HepG2 (cell line): ENCODE measurements around the gene HOXA6. TPM values are rescaled to one million over a fixed set of nuclear protein-coding genes. Genes with fewer than 3 reads are reported as not detected.

Experiments
- ATAC-seq: fragments of 200-7000 bp; cut with Tn5 transposase; 3 replicates; pipeline ENCODE4 v1.9.1; 2020; ENCODE audit warnings: mild to moderate bottlenecking, moderate library complexity
- BruUV-seq: library from RNA; stranded (reverse); fragments of 400-500 nt; replicated peaks from 2 replicates; lab custom pipeline; 2021; lab: Mats Ljungman, UMichigan
- CTCF ChIA-PET: fragments of 300-600 bp; formaldehyde crosslinking; extraction: SDS; loops from one replicate; lab custom pipeline; 2021; ENCODE audit warnings: low total read pairs, inconsistent platforms, low intra/inter-chr PET ratio; lab: Yijun Ruan, JAX
- POLR2A ChIA-PET: fragments of 350-600 bp; sonication (Branson Sonifier 250); formaldehyde crosslinking; loops from one replicate; lab custom pipeline; 2020; ENCODE audit warnings: antibody characterized with exemption, inconsistent platforms; lab: Yijun Ruan, JAX
- DNase-seq: peaks from one replicate; pipeline ENCODE4 v3.0.0-alpha.2; 2015; ENCODE audit warnings: low spot score
- FAIRE-seq: peaks from 3 replicates; lab custom pipeline; 2011; peaks lifted over from hg19 to GRCh38; lab: Jason Lieb, UNC
- H2AFZ ChIP-seq: one replicate; pipeline ENCODE4 v1.6.1; 2011; ENCODE audit warnings: low read length, inconsistent platforms
- H3K27ac ChIP-seq: fragments of 300-600 bp; 3 replicates; pipeline ENCODE4 v1.8.0; 2011; ENCODE audit warnings: mixed run types, mild to moderate bottlenecking, mixed read lengths, low read length, inconsistent platforms; ENCODE audit not compliant: insufficient read depth; ENCODE audit errors: extremely low read length
- H3K27me3 ChIP-seq, 2 experiments: fragments of 200-600 bp in 1 of 2; 2 replicates in 1 of 2; 3 replicates in 1 of 2; pipeline versions ENCODE4 v1.6.0 to v1.8.0; 2011; ENCODE audit warnings: low read length in 2 of 2, mild to moderate bottlenecking in 2 of 2, moderate library complexity in 2 of 2, inconsistent platforms in 1 of 2; ENCODE audit not compliant: insufficient read depth in 2 of 2, control insufficient read depth in 1 of 2
- H3K36me3 ChIP-seq, 2 experiments: fragments of 200-600 bp in 1 of 2; replicated peaks in 1 of 2; 2 replicates in 1 of 2; 3 replicates in 1 of 2; pipeline versions ENCODE4 v1.5.1 to v1.8.0; 2011; ENCODE audit warnings: low read length in 2 of 2, inconsistent platforms in 1 of 2; ENCODE audit not compliant: insufficient read depth in 2 of 2, control insufficient read depth in 1 of 2
- H3K4me1 ChIP-seq: 2 replicates; pipeline ENCODE4 v1.5.1; 2012; ENCODE audit warnings: low read length, inconsistent platforms; ENCODE audit not compliant: insufficient read depth
- H3K4me2 ChIP-seq: 2 replicates; pipeline ENCODE4 v1.6.0; 2011; ENCODE audit warnings: low read depth, low read length, inconsistent platforms
- H3K4me3 ChIP-seq, 3 experiments: fragments of 200-600 bp in 1 of 3; sonication (generic), shearing (Covaris generic) in 1 of 3; replicated peaks in 1 of 3; 2 replicates each; pipeline ENCODE4 v1.5.1; 2011 to 2016; ENCODE audit warnings: low read length in 3 of 3, inconsistent platforms in 2 of 3, low read depth in 2 of 3, mild to moderate bottlenecking in 2 of 3, control low read depth in 1 of 3, mixed read lengths in 1 of 3; ENCODE audit not compliant: insufficient read depth in 1 of 3
- H3K79me2 ChIP-seq: one replicate; pipeline ENCODE4 v1.6.1; 2011; ENCODE audit warnings: low read length, inconsistent platforms; ENCODE audit not compliant: insufficient read depth
- H3K9ac ChIP-seq: 2 replicates; pipeline ENCODE4 v1.6.0; 2011; ENCODE audit warnings: mild to moderate bottlenecking, low read depth, low read length, inconsistent platforms; ENCODE audit not compliant: insufficient read depth
- H3K9me3 ChIP-seq: 2 replicates; pipeline ENCODE4 v1.5.1; 2012; ENCODE audit warnings: mild to moderate bottlenecking, low read length
- H4K20me1 ChIP-seq: 2 replicates; pipeline ENCODE4 v1.6.0; 2011; ENCODE audit warnings: inconsistent platforms, mild to moderate bottlenecking, low read length, moderate library complexity; ENCODE audit not compliant: insufficient read depth
- KIAA2018 ChIP-seq: sonication (generic); formaldehyde crosslinking; IDR thresholded peaks from 2 replicates; pipeline ENCODE4 v1.5.0; 2020; ENCODE audit warnings: mild to moderate bottlenecking, missing genetic modification reagents, borderline replicate concordance
- PRPF4 ChIP-seq: fragments of 200-400 bp; formaldehyde crosslinking; IDR thresholded peaks from 2 replicates; pipeline ENCODE4 v1.6.1; 2016; ENCODE audit warnings: low read length, low read depth; ENCODE audit not compliant: poor library complexity, severe bottlenecking
- TBL1XR1 ChIP-seq: fragments of 150-350 bp; IDR thresholded peaks from 2 replicates; pipeline ENCODE4 v1.6.1; 2014; ENCODE audit warnings: borderline replicate concordance, low read length; ENCODE audit not compliant: partially characterized antibody
- ZHX2 ChIP-seq, 2 experiments: sonication (generic) in 1 of 2; formaldehyde crosslinking in 1 of 2; IDR thresholded peaks; 2 replicates each; pipeline versions ENCODE4 v1.6.1 to v1.9.0; 2014 to 2022; ENCODE audit warnings: antibody characterized with exemption in 1 of 2, borderline replicate concordance in 1 of 2, inconsistent platforms in 1 of 2, low read depth in 1 of 2, missing genetic modification reagents in 1 of 2
- ZNF232 ChIP-seq: sonication (generic); formaldehyde crosslinking; IDR thresholded peaks from 2 replicates; pipeline ENCODE4 v1.4.0; 2020; ENCODE audit warnings: missing genetic modification reagents, borderline replicate concordance
- ZNF530 ChIP-seq: sonication (generic); formaldehyde crosslinking; IDR thresholded peaks from 2 replicates; pipeline ENCODE4 v1.5.0; 2020; ENCODE audit warnings: low read depth, mild to moderate bottlenecking, missing genetic modification reagents
- ZNF605 ChIP-seq: sonication (generic); formaldehyde crosslinking; IDR thresholded peaks from 2 replicates; pipeline ENCODE4 v1.8.0; 2022; ENCODE audit warnings: mild to moderate bottlenecking, missing genetic modification reagents
- WGBS: methylation state at CpG from one replicate; pipeline ENCODE4 v1.1.6; 2017; ENCODE audit warnings: low lambda C conversion rate; 5-methylcytosine and 5-hydroxymethylcytosine counted together
- in situ Hi-C: cut with HindIII; loops from 2 replicates; pipeline ENCODE4 v1.10.0; 2017; ENCODE audit warnings: low pct_unique_long_range_greater_than_20kb; ENCODE audit not compliant: extremely low pct_ligation_motif_present
- intact Hi-C: fragments of 100-400 bp; cut with micrococcal nuclease; formaldehyde crosslinking; loops from one replicate; pipeline ENCODE4 v1.10.0; 2022; ENCODE audit not compliant: unreplicated experiment
- polyA plus RNA-seq, 8 experiments: library from polyadenylated mRNA; depleted of rRNA in 3 of 8; stranded (reverse) in 7 of 8; unstranded in 1 of 8; fragments of >200 nt; fragmentation: Illumina TruSeq in 4 of 8; extraction: Trizol in 4 of 8; gene quantifications; 2 replicates each; pipeline versions ENCODE4 v1.2.1 to v1.2.3, GENCODE V29; 2011 to 2016; ENCODE audit warnings: low read depth in 4 of 8, missing spikeins in 1 of 8, mixed read lengths in 1 of 8; ENCODE audit not compliant: insufficient read depth in 1 of 8
- total RNA-seq, 5 experiments: library from RNA; depleted of rRNA; stranded (reverse); fragments of >200 nt; fragmentation: Illumina TruSeq; extraction: Trizol; gene quantifications; 2 replicates each; pipeline ENCODE4 v1.2.3, GENCODE V29; 2016; ENCODE audit warnings: low read depth in 1 of 5

The HOXA6 gene
- total and polyA plus RNA-seq, 2 of the 13 experiments (the other 11 are each of a cell fraction or from before 2014, with no cell fraction given): 1.3 to 1.5 TPM

GRCh38 chr7:27132214-27132613 is 15.4 kb downstream of the HOXA6 start (continued):
- TF ChIP-seq ZHX2 (IDR thresholded peaks at IDR 0.05; ENCODE audit: low read depth) (no peak), ZHX2 (CRISPR knock-in tag; IDR thresholded peaks at IDR 0.05; ENCODE audit: borderline replicate concordance) (no peak), ZNF232 (CRISPR knock-in tag) (no peak), ZNF530 (CRISPR knock-in tag) (no peak), TBL1XR1 (no peak)

GRCh38 chr7:27131390-27131819 is 16.2 kb downstream of the HOXA6 start:
- ChIA-PET CTCF (no interaction called here), POLR2A (interaction anchor here (0.8 to 5.0 kb wide), 14 partner anchors 10 to 783 kb away, joined by 3 to 118 read pairs (median 5); partner anchors contain the start of genes HOXA1, HOXA3, HOXA5 and SKAP2)
- no peaks in the 10 kb centered on the region for H3K36me3 ChIP-seq
- peaks cover 90% of the 10 kb centered on the region for H3K4me1 ChIP-seq
- ATAC-seq: no peak
- no peak for DNase-seq
- H3K4me3 ChIP-seq: peak overlapping the region; percentile 62 to 88 (median 69)
- peak overlapping the region; percentile 82 for H3K9ac ChIP-seq
- H3K27ac ChIP-seq: peak overlapping the region; percentile 78
- H3K79me2 ChIP-seq: no peaks in the 10 kb centered on the region
- H4K20me1 ChIP-seq: no peaks in the 10 kb centered on the region
- intact Hi-C loops: loop anchor here (5.0 kb wide), 1 partner anchor 164 kb away; no protein-coding TSS in a partner anchor
- H3K9me3 ChIP-seq: no peaks in the 10 kb centered on the region
- BruUV-seq: TSS peak; percentile 51
- in situ Hi-C loops: no loop called here
- H3K27me3 ChIP-seq: no peaks in the 10 kb centered on the region
- FAIRE-seq: peak; percentile 15
- H2AFZ ChIP-seq: no peak overlapping the region
- peak overlapping the region; percentile 91 for H3K4me2 ChIP-seq
- WGBS: 74% methylated on average over 12 of the region's 12 CpGs
- TF ChIP-seq ZNF605 (CRISPR knock-in tag) (0 out of 2 replicates have a peak, but pooled peaks have one; percentile 7), KIAA2018 (no peak), PRPF4 (peak; percentile 87)
